ENCODE data around the gene KRT28.

The KRT28 gene

GRCh38 chr17:40793832-40794231 lies 5.9 kb downstream of the KRT28 start:
- ATAC-seq, result no peak
- TF ChIP-seq ZNF70 (CRISPR knock-in tag; IDR thresholded peaks at IDR 0.05) (no peak), ZNF8 (CRISPR knock-in tag; IDR thresholded peaks at IDR 0.05) (no peak), ESRRG (CRISPR knock-in tag; IDR thresholded peaks at IDR 0.05) (no peak), ARNTL (CRISPR knock-in tag; IDR thresholded peaks at IDR 0.05; ENCODE audit: borderline replicate concordance, low read depth) (no peak), PATZ1 (CRISPR knock-in tag; IDR thresholded peaks at IDR 0.05; ENCODE audit: borderline replicate concordance) (no peak), SNAI2 (CRISPR knock-in tag; IDR thresholded peaks at IDR 0.05) (no peak), RARB (CRISPR knock-in tag; IDR thresholded peaks at IDR 0.05) (no peak), ZFP3 (CRISPR knock-in tag; IDR thresholded peaks at IDR 0.05) (no peak), OSR1 (CRISPR knock-in tag; IDR thresholded peaks at IDR 0.05) (no peak), ZFP30 (CRISPR knock-in tag; IDR thresholded peaks at IDR 0.05) (no peak), TSHZ2 (CRISPR knock-in tag; IDR thresholded peaks at IDR 0.05) (no peak), BACH2 (CRISPR knock-in tag; IDR thresholded peaks at IDR 0.05; ENCODE audit: borderline replicate concordance) (no peak), ZNF565 (CRISPR knock-in tag; conservative IDR thresholded peaks at IDR 0.05; ENCODE audit: low read depth) (no peak), TOX (CRISPR knock-in tag; IDR thresholded peaks at IDR 0.05; ENCODE audit: borderline replicate concordance) (no peak), CREB5 (CRISPR knock-in tag; IDR thresholded peaks at IDR 0.05; ENCODE audit: low read depth) (no peak), ZC3H10 (CRISPR knock-in tag; IDR thresholded peaks at IDR 0.05) (no peak), PPARA (CRISPR knock-in tag; IDR thresholded peaks at IDR 0.05; ENCODE audit: borderline replicate concordance) (no peak)
- TF ChIP-seq, protein P1, sequence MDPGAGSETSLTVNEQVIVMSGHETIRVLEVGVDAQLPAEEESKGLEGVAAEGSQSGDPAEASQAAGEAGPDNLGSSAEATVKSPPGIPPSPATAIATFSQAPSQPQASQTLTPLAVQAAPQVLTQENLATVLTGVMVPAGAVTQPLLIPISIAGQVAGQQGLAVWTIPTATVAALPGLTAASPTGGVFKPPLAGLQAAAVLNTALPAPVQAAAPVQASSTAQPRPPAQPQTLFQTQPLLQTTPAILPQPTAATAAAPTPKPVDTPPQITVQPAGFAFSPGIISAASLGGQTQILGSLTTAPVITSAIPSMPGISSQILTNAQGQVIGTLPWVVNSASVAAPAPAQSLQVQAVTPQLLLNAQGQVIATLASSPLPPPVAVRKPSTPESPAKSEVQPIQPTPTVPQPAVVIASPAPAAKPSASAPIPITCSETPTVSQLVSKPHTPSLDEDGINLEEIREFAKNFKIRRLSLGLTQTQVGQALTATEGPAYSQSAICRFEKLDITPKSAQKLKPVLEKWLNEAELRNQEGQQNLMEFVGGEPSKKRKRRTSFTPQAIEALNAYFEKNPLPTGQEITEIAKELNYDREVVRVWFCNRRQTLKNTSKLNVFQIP (CRISPR knock-in tag; IDR thresholded peaks at IDR 0.05; ENCODE audit: borderline replicate concordance, low read depth), result no peak
- TF ChIP-seq, protein P2, sequence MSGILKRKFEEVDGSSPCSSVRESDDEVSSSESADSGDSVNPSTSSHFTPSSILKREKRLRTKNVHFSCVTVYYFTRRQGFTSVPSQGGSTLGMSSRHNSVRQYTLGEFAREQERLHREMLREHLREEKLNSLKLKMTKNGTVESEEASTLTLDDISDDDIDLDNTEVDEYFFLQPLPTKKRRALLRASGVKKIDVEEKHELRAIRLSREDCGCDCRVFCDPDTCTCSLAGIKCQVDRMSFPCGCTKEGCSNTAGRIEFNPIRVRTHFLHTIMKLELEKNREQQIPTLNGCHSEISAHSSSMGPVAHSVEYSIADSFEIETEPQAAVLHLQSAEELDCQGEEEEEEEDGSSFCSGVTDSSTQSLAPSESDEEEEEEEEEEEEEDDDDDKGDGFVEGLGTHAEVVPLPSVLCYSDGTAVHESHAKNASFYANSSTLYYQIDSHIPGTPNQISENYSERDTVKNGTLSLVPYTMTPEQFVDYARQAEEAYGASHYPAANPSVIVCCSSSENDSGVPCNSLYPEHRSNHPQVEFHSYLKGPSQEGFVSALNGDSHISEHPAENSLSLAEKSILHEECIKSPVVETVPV (CRISPR knock-in tag; IDR thresholded peaks at IDR 0.05), result no peak

GRCh38 chr17:40791787-40792436 lies 7.8 kb downstream of the KRT28 start:
- TF ChIP-seq TOX (CRISPR knock-in tag; IDR thresholded peaks at IDR 0.05; ENCODE audit: borderline replicate concordance) (no peak), TCF4 (CRISPR knock-in tag; IDR thresholded peaks at IDR 0.05; ENCODE audit: borderline replicate concordance) (no peak), CREB5 (CRISPR knock-in tag; IDR thresholded peaks at IDR 0.05; ENCODE audit: low read depth) (no peak), GLIS3 (CRISPR knock-in tag; IDR thresholded peaks at IDR 0.05) (no peak), BACH2 (CRISPR knock-in tag; IDR thresholded peaks at IDR 0.05; ENCODE audit: borderline replicate concordance) (no peak), CSDC2 (CRISPR knock-in tag; IDR thresholded peaks at IDR 0.05) (no peak), ESRRG (CRISPR knock-in tag; IDR thresholded peaks at IDR 0.05) (no peak), ZNF70 (CRISPR knock-in tag; IDR thresholded peaks at IDR 0.05) (no peak), ZNF8 (CRISPR knock-in tag; IDR thresholded peaks at IDR 0.05) (no peak), RARB (CRISPR knock-in tag; IDR thresholded peaks at IDR 0.05) (no peak), ISL1 (CRISPR knock-in tag; IDR thresholded peaks at IDR 0.05) (no peak)
- TF ChIP-seq, protein P1 (CRISPR knock-in tag; IDR thresholded peaks at IDR 0.05; ENCODE audit: borderline replicate concordance, low read depth), result no peak
- ATAC-seq, result no peak
